Ovary (tissue), 9 donors: ENCODE measurements around the gene MCM8. TPM values are rescaled to one million over a fixed set of nuclear protein-coding genes. Genes with fewer than 3 reads are reported as not detected.

Experiments used
- DNase-seq, 5 donors: peaks; one replicate each; pipeline ENCODE4 v3.0.0-alpha.2; 2019 to 2020
- H3K27ac ChIP-seq, 2 donors: fragments of 200-600 bp; one replicate each; pipeline versions ENCODE4 v1.5.1 to v1.8.0; 2019 to 2022
- H3K27me3 ChIP-seq: fragments of 200-600 bp; one replicate; pipeline ENCODE4 v1.8.0; 2022
- H3K36me3 ChIP-seq: fragments of 200-600 bp; sonication (generic); one replicate; pipeline ENCODE4 v1.5.1; 2019
- H3K4me1 ChIP-seq: one replicate; pipeline ENCODE4 v1.8.1; 2013; ENCODE audit warnings: mild to moderate bottlenecking, moderate library complexity; ENCODE audit not compliant: insufficient read depth
- H3K4me3 ChIP-seq: fragments of 200-600 bp; sonication (generic); one replicate; pipeline ENCODE4 v1.5.1; 2017
- H3K9me3 ChIP-seq, 2 donors: fragments of 200-600 bp in 1 of 2; sonication (generic) in 1 of 2; one replicate each; pipeline versions ENCODE4 v1.5.1 to v1.8.1; 2013 to 2019; ENCODE audit warnings: mild to moderate bottlenecking in 1 of 2, moderate library complexity in 1 of 2
- EP300 ChIP-seq: sonication (generic); formaldehyde crosslinking; IDR thresholded peaks from one replicate; pipeline ENCODE4 v1.6.1; 2017; ENCODE audit warnings: antibody characterized with exemption
- POLR2A ChIP-seq: fragments of 450-650 bp; IDR thresholded peaks from one replicate; pipeline ENCODE4 v1.6.1; 2017; ENCODE audit warnings: antibody characterized with exemption, mild to moderate bottlenecking, moderate library complexity
- WGBS, 3 donors: extraction: QIAGEN DNeasy Blood & Tissue Kit in 1 of 3; methylation state at CpG; one replicate each; pipeline versions ENCODE4 v1.1.5 to v1.1.7; 2013 to 2017; 5-methylcytosine and 5-hydroxymethylcytosine counted together
- intact Hi-C, 4 donors: fragments of 100-400 bp; cut with DNase I; formaldehyde crosslinking; loops; one replicate each; pipeline versions ENCODE4 v1.11.0 to v1.15.1; 2022 to 2023
- polyA plus RNA-seq, 2 donors: library from polyadenylated mRNA; stranded (reverse); fragments of 200-250 nt in 1 of 2; fragments of 350-450 nt in 1 of 2; fragmentation: Illumina TruSeq in 1 of 2; extraction: RNeasy Lipid Tissue Mini Kit (QIAGEN cat#74804) in 1 of 2; gene quantifications; one replicate each; pipeline ENCODE4 v1.2.3, GENCODE V29; 2013 to 2014
- total RNA-seq, 7 donors: library from RNA; depleted of rRNA in 2 of 7; stranded (reverse); fragments of >200 nt in 2 of 7; fragmentation: NEBNext Ultra II Directional in 3 of 7; extraction: Animal tissue kit (Norgen Biotek cat#: 25700) in 3 of 7; gene quantifications; one replicate each; pipeline versions ENCODE4 v1.1.0 to v1.2.4, GENCODE V29; 2016 to 2023
- TF ChIP-seq, protein P1 (sequence below), 3 donors: fragments of 450-650 bp in 2 of 3; fragments of 200-600 bp in 1 of 3; IDR thresholded peaks; one replicate each; pipeline versions ENCODE4 v1.5.1 to v1.8.0; 2016 to 2022; ENCODE audit warnings: antibody characterized with exemption in 3 of 3, mild to moderate bottlenecking in 1 of 3
- donor health status: DM: no; HTN: no; CAD: no; lungs with moderate emphysema.
- donor health status: DM: no; HTN: no; CAD: no.
- donor health status: Bipolar disorder and iron deficiency.
- donor health status: DM: yes; HTN: yes; CAD: no.
- donor health status: DM: no; HTN: no; CAD: no.
- donor health status: DM: yes; HTN: yes; CAD: no.

Gene MCM8
- total and polyA plus RNA-seq, 9 donors: 2.3 to 4.9 (median 3.6) TPM

DNA sequence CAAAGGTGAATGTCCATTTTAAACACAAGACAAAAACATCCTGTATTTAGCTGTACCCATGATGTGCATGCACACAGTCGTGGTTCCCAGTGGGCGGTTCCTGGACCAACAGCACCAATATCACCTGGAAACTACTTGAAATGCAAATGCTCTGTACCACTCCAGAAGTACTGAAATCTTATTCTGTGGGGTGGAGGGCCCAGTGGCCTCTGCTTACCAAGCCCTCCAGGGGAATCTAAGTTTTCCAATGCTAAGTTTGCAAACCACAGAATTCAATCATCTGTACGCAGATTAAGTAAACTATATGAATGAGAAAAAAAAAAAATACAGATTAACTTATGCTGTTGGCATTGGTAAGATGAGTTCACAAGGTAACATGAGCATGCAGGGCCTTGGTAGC lies 14.2 kb upstream of the MCM8 start:
- 70 to 76% (median 74%) methylated on average over 3 of the region's 3 CpGs for WGBS, 3 donors
- no peak for TF ChIP-seq EP300
- TF ChIP-seq POLR2A: no peak
- TF ChIP-seq, protein P1, sequence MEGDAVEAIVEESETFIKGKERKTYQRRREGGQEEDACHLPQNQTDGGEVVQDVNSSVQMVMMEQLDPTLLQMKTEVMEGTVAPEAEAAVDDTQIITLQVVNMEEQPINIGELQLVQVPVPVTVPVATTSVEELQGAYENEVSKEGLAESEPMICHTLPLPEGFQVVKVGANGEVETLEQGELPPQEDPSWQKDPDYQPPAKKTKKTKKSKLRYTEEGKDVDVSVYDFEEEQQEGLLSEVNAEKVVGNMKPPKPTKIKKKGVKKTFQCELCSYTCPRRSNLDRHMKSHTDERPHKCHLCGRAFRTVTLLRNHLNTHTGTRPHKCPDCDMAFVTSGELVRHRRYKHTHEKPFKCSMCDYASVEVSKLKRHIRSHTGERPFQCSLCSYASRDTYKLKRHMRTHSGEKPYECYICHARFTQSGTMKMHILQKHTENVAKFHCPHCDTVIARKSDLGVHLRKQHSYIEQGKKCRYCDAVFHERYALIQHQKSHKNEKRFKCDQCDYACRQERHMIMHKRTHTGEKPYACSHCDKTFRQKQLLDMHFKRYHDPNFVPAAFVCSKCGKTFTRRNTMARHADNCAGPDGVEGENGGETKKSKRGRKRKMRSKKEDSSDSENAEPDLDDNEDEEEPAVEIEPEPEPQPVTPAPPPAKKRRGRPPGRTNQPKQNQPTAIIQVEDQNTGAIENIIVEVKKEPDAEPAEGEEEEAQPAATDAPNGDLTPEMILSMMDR (IDR thresholded peaks at IDR 0.05): no peak
- H3K27me3 ChIP-seq: no peaks in the 10 kb centered on the region
- DNase-seq: no peak
- no peaks in the 10 kb centered on the region for H3K4me1 ChIP-seq
- no peaks in the 10 kb centered on the region for H3K9me3 ChIP-seq
- no peaks in the 10 kb centered on the region for H3K36me3 ChIP-seq
- no peak overlapping the region for H3K27ac ChIP-seq
- intact Hi-C loops: no loop called here
- H3K4me3 ChIP-seq: no peak overlapping the region

DNA sequence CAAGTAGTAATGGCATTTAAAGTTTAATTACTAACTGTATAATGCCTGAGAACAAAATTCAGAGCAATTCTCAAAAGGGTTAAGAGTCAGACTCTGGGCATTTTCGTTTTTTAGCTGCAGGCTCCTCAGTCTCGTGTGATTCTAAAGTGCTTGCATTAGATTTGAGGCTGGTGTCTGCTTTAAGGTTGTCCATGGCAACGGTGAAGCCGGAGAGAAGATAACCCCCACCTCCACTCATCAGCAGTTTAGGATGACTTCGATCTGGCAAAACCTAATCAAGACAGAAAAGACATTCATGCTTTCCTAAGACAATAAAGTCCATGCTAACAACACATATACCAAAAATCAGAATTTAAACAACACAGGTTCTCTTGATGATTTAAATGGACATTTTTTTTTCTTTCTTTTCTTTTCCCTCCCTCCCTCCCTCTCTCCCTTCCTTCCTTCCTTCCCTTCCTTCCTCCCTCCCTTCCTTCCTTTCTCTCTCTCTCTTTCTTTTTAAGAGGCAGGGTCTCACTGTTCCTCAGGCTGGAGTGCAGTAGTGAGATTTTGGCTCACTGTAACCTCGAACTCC lies 11.9 kb upstream of the MCM8 start:
- intact Hi-C loops: no loop called here
- DNase-seq: no peak
- Histone ChIP-seq H3K27me3 (no peaks in the 10 kb centered on the region), H3K36me3 (no peaks in the 10 kb centered on the region), H3K4me3 (no peak overlapping the region), H3K4me1 (no peaks in the 10 kb centered on the region), H3K27ac (no peak overlapping the region), H3K9me3 (no peaks in the 10 kb centered on the region)
- WGBS, 3 donors: 48 to 69% (median 55%) methylated on average over 6 of the region's 6 CpGs
- TF ChIP-seq EP300: no peak
- TF ChIP-seq, protein P1 (IDR thresholded peaks at IDR 0.05): no peak
- no peak for TF ChIP-seq POLR2A

DNA sequence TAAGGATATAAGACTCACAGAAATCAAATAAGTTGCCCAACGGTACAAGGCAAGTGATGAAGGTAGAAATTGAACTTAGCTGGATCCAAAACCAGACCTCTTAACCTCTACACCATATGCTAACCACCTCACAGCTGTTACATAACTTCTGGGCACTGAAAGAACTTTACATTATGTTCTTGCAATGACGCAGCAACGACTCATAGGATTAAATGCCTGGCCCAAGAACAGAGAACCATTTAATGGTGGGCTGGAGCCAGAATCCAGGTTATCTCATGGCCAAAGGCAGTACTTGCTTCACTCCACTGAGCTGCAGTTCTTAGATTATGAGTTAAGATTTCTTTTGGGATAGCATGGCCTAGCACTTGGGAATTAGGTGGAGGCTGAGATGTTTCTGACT lies 4.5 kb upstream of the MCM8 start:
- peaks cover under 1% of the 10 kb centered on the region for H3K4me1 ChIP-seq
- intact Hi-C loops: no loop called here
- no peak for DNase-seq
- 85 to 88% (median 87%) methylated on average over 3 of the region's 3 CpGs for WGBS, 3 donors
- no peak overlapping the region for H3K4me3 ChIP-seq
- TF ChIP-seq EP300 (no peak), POLR2A (no peak)
- TF ChIP-seq, protein P1 (IDR thresholded peaks at IDR 0.05): no peak
- no peaks in the 10 kb centered on the region for H3K9me3 ChIP-seq
- H3K27me3 ChIP-seq: no peaks in the 10 kb centered on the region
- H3K36me3 ChIP-seq: no peaks in the 10 kb centered on the region
- no peak overlapping the region for H3K27ac ChIP-seq

DNA sequence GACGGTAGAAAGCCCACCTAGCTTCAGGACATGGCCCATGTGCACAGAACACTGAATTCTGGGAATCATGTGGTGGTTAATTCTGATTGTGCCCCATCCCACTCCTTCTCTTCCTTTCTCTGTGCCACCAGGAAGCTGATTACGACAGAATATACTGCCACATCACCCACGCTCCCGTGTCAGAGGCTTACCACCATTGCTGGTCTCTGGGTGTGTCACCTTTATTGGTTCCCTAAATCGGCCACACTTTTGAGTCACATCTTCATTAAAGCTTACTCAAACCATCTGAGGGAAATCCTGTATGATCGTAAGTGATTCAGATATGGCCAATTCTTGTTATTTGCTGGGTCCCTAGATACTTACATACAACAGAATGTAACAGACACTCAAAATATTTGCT lies 3.2 kb upstream of the MCM8 start:
- no peak for TF ChIP-seq EP300
- TF ChIP-seq, protein P1 (IDR thresholded peaks at IDR 0.05): no peak
- intact Hi-C loops: no loop called here
- Histone ChIP-seq H3K9me3 (no peaks in the 10 kb centered on the region), H3K4me3 (no peak overlapping the region), H3K36me3 (no peaks in the 10 kb centered on the region), H3K27me3 (no peaks in the 10 kb centered on the region), H3K4me1 (peaks cover 2% of the 10 kb centered on the region), H3K27ac (no peak overlapping the region)
- 91 to 94% (median 91%) methylated on average over 6 of the region's 6 CpGs for WGBS, 3 donors
- DNase-seq: no peak
